Testis (tissue), 3 donors: ENCODE measurements around the gene ZNF747. TPM values are rescaled to one million over a fixed set of nuclear protein-coding genes. Genes with fewer than 3 reads are reported as not detected.

Experiments used
- DNase-seq: peaks from one replicate; pipeline ENCODE4 v3.0.0-alpha.2; 2019
- H3K27ac ChIP-seq, 2 donors: fragments of 200-600 bp; sonication (generic); one replicate each; pipeline ENCODE4 v1.5.1; 2019
- H3K27me3 ChIP-seq: fragments of 200-600 bp; sonication (generic); one replicate; pipeline ENCODE4 v1.5.1; 2019
- H3K36me3 ChIP-seq: fragments of 200-600 bp; sonication (generic); one replicate; pipeline ENCODE4 v1.5.1; 2017; ENCODE audit warnings: low read depth; ENCODE audit errors: missing control alignments
- H3K4me1 ChIP-seq: fragments of 200-600 bp; sonication (generic); one replicate; pipeline ENCODE4 v1.5.1; 2019
- H3K4me3 ChIP-seq, 2 donors: fragments of 200-600 bp; sonication (generic); one replicate each; pipeline ENCODE4 v1.5.1; 2017 to 2019
- H3K9me3 ChIP-seq: fragments of 200-600 bp; sonication (generic); one replicate; pipeline ENCODE4 v1.5.1; 2017
- POLR2A ChIP-seq: fragments of 450-650 bp; IDR thresholded peaks from one replicate; pipeline ENCODE4 v1.6.1; 2017; ENCODE audit warnings: antibody characterized with exemption, mild to moderate bottlenecking, moderate library complexity
- WGBS, 2 donors: methylation state at CpG; one replicate each; pipeline ENCODE4 v1.1.5; 2018; 5-methylcytosine and 5-hydroxymethylcytosine counted together
- intact Hi-C: fragments of 100-400 bp; cut with DNase I; formaldehyde crosslinking; loops from one replicate; pipeline ENCODE4 v1.15.1; 2023; ENCODE audit warnings: low total_unique reads
- polyA plus RNA-seq: library from polyadenylated mRNA; stranded (reverse); fragments of 350-450 nt; fragmentation: Illumina TruSeq; extraction: RNeasy Lipid Tissue Mini Kit (QIAGEN cat#74804); gene quantifications from one replicate; pipeline ENCODE4 v1.2.3, GENCODE V29; 2014; ENCODE audit warnings: low read depth, low replicate concordance; ENCODE audit not compliant: insufficient read depth
- total RNA-seq, 2 donors: library from RNA; depleted of rRNA; stranded (reverse); fragments of >200 nt; gene quantifications; one replicate each; pipeline ENCODE4 v1.2.3, GENCODE V29; 2016
- TF ChIP-seq, protein P1 (sequence below), 3 experiments: fragments of 450-650 bp in 2 of 3; fragments of 200-600 bp in 1 of 3; sonication (generic) in 1 of 3; IDR thresholded peaks; one replicate each; pipeline ENCODE4 v1.5.1; 2016 to 2019; ENCODE audit warnings: antibody characterized with exemption in 3 of 3, mild to moderate bottlenecking in 2 of 3, moderate library complexity in 1 of 3

ZNF747 gene
- total and polyA plus RNA-seq, 3 donors from 2014 or later, result 13.1 to 23.3 (median 18.7) TPM

DNA sequence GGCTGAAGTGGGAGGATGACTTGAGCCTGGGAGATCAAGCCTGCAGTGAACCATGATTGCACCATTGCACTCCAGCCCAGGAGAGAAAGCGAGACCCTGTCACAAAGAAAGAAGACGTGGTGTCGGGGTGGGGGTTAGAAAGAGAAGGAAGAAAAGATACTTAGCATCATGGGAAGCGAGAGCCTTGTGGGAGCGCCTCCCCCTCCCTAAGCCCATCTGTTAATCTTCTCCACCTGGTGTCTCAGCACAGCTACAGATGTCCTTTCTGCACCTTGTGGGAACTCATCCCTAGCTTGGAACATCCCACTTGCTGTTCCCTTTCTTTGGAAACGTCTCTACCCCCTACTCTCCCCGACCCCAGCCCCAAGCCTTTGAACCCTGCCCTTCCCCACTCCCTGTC, 30.9 kb upstream of the ZNF747 start:
- no peaks in the 10 kb centered on the region for H3K36me3 ChIP-seq
- no peak overlapping the region for H3K27ac ChIP-seq
- no peak for DNase-seq
- H3K9me3 ChIP-seq, result no peaks in the 10 kb centered on the region
- H3K27me3 ChIP-seq, result no peaks in the 10 kb centered on the region
- peaks cover 7% of the 10 kb centered on the region for H3K4me1 ChIP-seq
- WGBS, 2 donors, result 54 to 69% methylated on average over 7 of the region's 7 CpGs
- TF ChIP-seq, protein P1, sequence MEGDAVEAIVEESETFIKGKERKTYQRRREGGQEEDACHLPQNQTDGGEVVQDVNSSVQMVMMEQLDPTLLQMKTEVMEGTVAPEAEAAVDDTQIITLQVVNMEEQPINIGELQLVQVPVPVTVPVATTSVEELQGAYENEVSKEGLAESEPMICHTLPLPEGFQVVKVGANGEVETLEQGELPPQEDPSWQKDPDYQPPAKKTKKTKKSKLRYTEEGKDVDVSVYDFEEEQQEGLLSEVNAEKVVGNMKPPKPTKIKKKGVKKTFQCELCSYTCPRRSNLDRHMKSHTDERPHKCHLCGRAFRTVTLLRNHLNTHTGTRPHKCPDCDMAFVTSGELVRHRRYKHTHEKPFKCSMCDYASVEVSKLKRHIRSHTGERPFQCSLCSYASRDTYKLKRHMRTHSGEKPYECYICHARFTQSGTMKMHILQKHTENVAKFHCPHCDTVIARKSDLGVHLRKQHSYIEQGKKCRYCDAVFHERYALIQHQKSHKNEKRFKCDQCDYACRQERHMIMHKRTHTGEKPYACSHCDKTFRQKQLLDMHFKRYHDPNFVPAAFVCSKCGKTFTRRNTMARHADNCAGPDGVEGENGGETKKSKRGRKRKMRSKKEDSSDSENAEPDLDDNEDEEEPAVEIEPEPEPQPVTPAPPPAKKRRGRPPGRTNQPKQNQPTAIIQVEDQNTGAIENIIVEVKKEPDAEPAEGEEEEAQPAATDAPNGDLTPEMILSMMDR (IDR thresholded peaks at IDR 0.05), result no peak
- no peak for TF ChIP-seq POLR2A
- no peak overlapping the region for H3K4me3 ChIP-seq
- intact Hi-C loops, result no loop called here

- Histone ChIP-seq H3K4me3 (peak overlapping the region; percentile 48 to 62), H3K4me1 (peaks cover 12% of the 10 kb centered on the region), H3K27ac (no peak overlapping the region), H3K9me3 (no peaks in the 10 kb centered on the region), H3K36me3 (no peaks in the 10 kb centered on the region), H3K27me3 (no peaks in the 10 kb centered on the region)
- intact Hi-C loops, result no loop called here
- no peak for TF ChIP-seq POLR2A
- TF ChIP-seq, protein P1 (IDR thresholded peaks at IDR 0.05), result no peak
- DNase-seq, result peak; percentile 22
- 61 to 66% methylated on average over 14 of the region's 14 CpGs for WGBS, 2 donors
Measured at GRCh38 chr16:30562021-30562420, 27.4 kb upstream of the ZNF747 start.

DNA sequence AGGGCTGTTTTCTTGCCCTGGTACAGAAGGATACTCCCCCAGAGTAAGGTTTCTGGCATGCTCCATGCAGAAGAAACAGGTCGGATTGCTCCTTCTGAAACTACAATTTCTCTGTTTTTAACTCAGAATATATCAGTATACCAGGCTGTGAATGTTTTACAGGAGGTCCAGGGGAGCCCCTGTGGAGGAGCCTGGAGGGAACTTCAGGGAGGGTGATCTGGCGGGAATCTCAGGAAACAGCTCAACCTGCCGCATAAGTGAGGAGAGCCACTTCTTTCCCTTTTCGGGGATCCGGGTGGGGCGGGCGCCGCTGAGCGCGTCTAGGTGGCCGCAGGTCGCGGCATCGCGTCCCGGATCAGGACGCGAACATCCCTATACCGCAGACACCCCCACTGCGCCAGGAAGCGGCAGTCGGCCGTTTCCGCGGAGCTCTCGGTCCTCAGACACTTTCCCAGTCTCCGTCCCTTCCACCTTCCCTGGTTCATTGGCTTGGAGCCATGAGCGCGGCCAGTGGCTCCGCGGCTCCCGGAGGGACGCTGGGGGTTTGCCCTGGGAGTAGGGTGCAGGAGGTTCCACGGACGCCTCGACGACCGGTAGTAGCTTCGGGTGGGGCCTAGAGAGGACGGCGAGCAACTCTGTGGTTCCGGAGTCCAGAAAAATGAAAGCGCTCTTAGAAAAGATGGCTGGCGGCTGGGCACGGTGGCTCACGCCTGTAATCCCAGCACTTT, 26.6 kb upstream of the ZNF747 start:
- 15 to 29% methylated on average over 5 to 46 of the region's 46 CpGs for WGBS, 2 donors
- peak overlapping the region; percentile 48 to 62 for H3K4me3 ChIP-seq
- H3K4me1 ChIP-seq, result peaks cover 17% of the 10 kb centered on the region
- peak; percentile 52 for DNase-seq
- H3K27me3 ChIP-seq, result no peaks in the 10 kb centered on the region
- no peaks in the 10 kb centered on the region for H3K9me3 ChIP-seq
- intact Hi-C loops, result no loop called here
- TF ChIP-seq, protein P1 (IDR thresholded peaks at IDR 0.05), result no peak
- TF ChIP-seq POLR2A, result no peak
- H3K36me3 ChIP-seq, result no peaks in the 10 kb centered on the region
- H3K27ac ChIP-seq, result peak overlapping the region; percentile 53 to 57

GRCh38 chr16:30559690-30560089, 25.0 kb upstream of the ZNF747 start:
- H3K27ac ChIP-seq, result no peak overlapping the region
- intact Hi-C loops, result no loop called here

More at GRCh38 chr16:30559690-30560089, 25.0 kb upstream of the ZNF747 start:
- 79 to 84% methylated on average over 6 of the region's 6 CpGs for WGBS, 2 donors
- TF ChIP-seq POLR2A, result no peak
- TF ChIP-seq, protein P1 (IDR thresholded peaks at IDR 0.05), result no peak
- no peak for DNase-seq
- Histone ChIP-seq H3K9me3 (no peaks in the 10 kb centered on the region), H3K27me3 (no peaks in the 10 kb centered on the region), H3K4me1 (peaks cover 17% of the 10 kb centered on the region), H3K4me3 (no peak overlapping the region), H3K36me3 (no peaks in the 10 kb centered on the region)
